GM23338 (cell line): Measurements from ENCODE around the gene SPRING1. TPM values are rescaled to one million over a fixed set of nuclear protein-coding genes. Genes with fewer than 3 reads are reported as not detected.
"Not testable (repeated sequence)": the region's sequence is repeated elsewhere in the genome, so short reads cannot be mapped to it uniquely, and the experiment has no call there.

Source experiments
- ATAC-seq: fragments of 200-7000 bp; cut with Tn5 transposase; 3 replicates; pipeline ENCODE4 v1.9.1; 2020
- DNase-seq: peaks from one replicate; pipeline ENCODE4 v3.0.0-alpha.2; 2015; ENCODE audit warnings: low spot score
- H2AFZ ChIP-seq: fragments of 200-600 bp; sonication (generic); 2 replicates; pipeline ENCODE4 v1.8.0; 2016; ENCODE audit warnings: antibody characterized with exemption, mild to moderate bottlenecking, moderate library complexity
- H3F3A ChIP-seq: fragments of 200-600 bp; sonication (generic); replicated peaks from 2 replicates; pipeline ENCODE4 v1.8.0; 2017; ENCODE audit warnings: antibody characterized with exemption, mixed run types, low read depth
- H3K27ac ChIP-seq: fragments of 200-600 bp; sonication (generic); 2 replicates; pipeline ENCODE4 v1.6.1; 2016; ENCODE audit warnings: low read depth
- H3K27me3 ChIP-seq: fragments of 200-600 bp; sonication (generic); 2 replicates; pipeline ENCODE4 v1.8.0; 2016; ENCODE audit warnings: mild to moderate bottlenecking, mixed run types, moderate library complexity; ENCODE audit not compliant: insufficient read depth
- H3K36me3 ChIP-seq: fragments of 200-600 bp; sonication (generic); 2 replicates; pipeline ENCODE4 v1.8.0; 2016; ENCODE audit warnings: mild to moderate bottlenecking; ENCODE audit not compliant: insufficient read depth
- H3K4me1 ChIP-seq: fragments of 200-600 bp; sonication (generic); 2 replicates; pipeline ENCODE4 v1.8.0; 2016; ENCODE audit warnings: mild to moderate bottlenecking, moderate library complexity; ENCODE audit not compliant: insufficient read depth
- H3K4me2 ChIP-seq: fragments of 200-600 bp; sonication (generic); 2 replicates; pipeline ENCODE4 v1.7.1; 2017; ENCODE audit warnings: mixed run types
- H3K4me3 ChIP-seq: fragments of 200-600 bp; sonication (generic); 2 replicates; pipeline ENCODE4 v1.6.1; 2016; ENCODE audit warnings: mixed run types
- H3K79me2 ChIP-seq: fragments of 200-600 bp; sonication (generic); replicated peaks from 2 replicates; pipeline ENCODE4 v1.8.0; 2017; ENCODE audit warnings: mild to moderate bottlenecking; ENCODE audit not compliant: insufficient read depth
- H3K9me2 ChIP-seq: fragments of 200-600 bp; sonication (generic); 2 replicates; pipeline ENCODE4 v1.8.0; 2017; ENCODE audit not compliant: insufficient read depth
- H4K20me1 ChIP-seq: fragments of 200-600 bp; sonication (generic); replicated peaks from 2 replicates; pipeline ENCODE4 v1.8.0; 2017; ENCODE audit warnings: mild to moderate bottlenecking; ENCODE audit not compliant: insufficient read depth
- H3K27ac Mint-ChIP-seq: 2 replicates; pipeline ENCODE4 v1.8.0; 2020; ENCODE audit warnings: inconsistent platforms, mild to moderate bottlenecking, moderate library complexity, mixed read lengths
- H3K27me3 Mint-ChIP-seq: 3 replicates; pipeline ENCODE4 v1.8.0; 2022; ENCODE audit warnings: low read depth, mild to moderate bottlenecking, moderate library complexity, mixed read lengths, inconsistent platforms; ENCODE audit not compliant: insufficient read depth, poor library complexity
- H3K36me3 Mint-ChIP-seq: 3 replicates; pipeline ENCODE4 v1.8.0; 2021; ENCODE audit warnings: low read depth, mild to moderate bottlenecking, inconsistent platforms, moderate library complexity, mixed read lengths
- H3K4me1 Mint-ChIP-seq: 3 replicates; pipeline ENCODE4 v1.8.0; 2020; ENCODE audit warnings: mild to moderate bottlenecking, inconsistent platforms, mixed read lengths
- H3K4me3 Mint-ChIP-seq: 3 replicates; pipeline ENCODE4 v1.8.0; 2021; ENCODE audit warnings: moderate library complexity, mild to moderate bottlenecking, inconsistent platforms, mixed read lengths
- H3K9me3 Mint-ChIP-seq: 3 replicates; pipeline ENCODE4 v1.8.0; 2020; ENCODE audit warnings: moderate library complexity, mild to moderate bottlenecking, inconsistent platforms, mixed read lengths
- CREB1 ChIP-seq: fragments of 250-450 bp; sonication (Bioruptor Pico); IDR thresholded peaks from 2 replicates; pipeline ENCODE4 v1.5.0; 2020; ENCODE audit warnings: low read depth, mild to moderate bottlenecking, moderate library complexity
- EZH2 ChIP-seq: fragments of 200-600 bp; sonication (generic); IDR thresholded peaks from one replicate; pipeline ENCODE4 v1.8.0; 2017; ENCODE audit warnings: antibody characterized with exemption, mild to moderate bottlenecking, low read depth; ENCODE audit not compliant: unreplicated experiment
- EZH2phosphoT487 ChIP-seq: fragments of 200-600 bp; sonication (generic); IDR thresholded peaks from one replicate; pipeline ENCODE4 v1.8.1; 2018; ENCODE audit warnings: antibody characterized with exemption; ENCODE audit not compliant: unreplicated experiment
- STAT1 ChIP-seq: IDR thresholded peaks from one replicate; pipeline ENCODE4 v1.6.1; 2016; ENCODE audit warnings: antibody characterized with exemption; ENCODE audit not compliant: unreplicated experiment
- ZNF114 ChIP-seq: fragments of 250-450 bp; sonication (Bioruptor Pico); IDR thresholded peaks from 2 replicates; pipeline ENCODE4 v1.5.0; 2020; ENCODE audit warnings: mild to moderate bottlenecking, moderate library complexity
- polyA plus RNA-seq: library from polyadenylated mRNA; unstranded; fragments of >200 nt; fragmentation: Nextera tagmentation; extraction: Ambion mirVana; gene quantifications from 2 replicates; pipeline ENCODE4 v1.2.1, GENCODE V29; 2016
- total RNA-seq: library from RNA; depleted of rRNA; stranded (reverse); fragments of >200 nt; shearing (Covaris generic); gene quantifications from 2 replicates; pipeline ENCODE4 v1.2.3, GENCODE V29; 2014
- TF ChIP-seq, protein P1 (sequence below): IDR thresholded peaks from one replicate; pipeline ENCODE4 v1.6.1; 2018; ENCODE audit warnings: antibody characterized with exemption; ENCODE audit not compliant: unreplicated experiment
- TF ChIP-seq, protein P2 (sequence below), 2 experiments: fragments of 200-600 bp in 1 of 2; sonication (generic) in 1 of 2; conservative IDR thresholded peaks; 2 replicates each; pipeline versions ENCODE4 v1.5.1 to v1.6.1; 2016 to 2017; ENCODE audit warnings: antibody characterized with exemption in 2 of 2, low read depth in 2 of 2, mild to moderate bottlenecking in 2 of 2, moderate library complexity in 1 of 2

The SPRING1 gene
- total and polyA plus RNA-seq, 2 experiments from 2014 or later, result 8.2 to 57.1 TPM

DNA sequence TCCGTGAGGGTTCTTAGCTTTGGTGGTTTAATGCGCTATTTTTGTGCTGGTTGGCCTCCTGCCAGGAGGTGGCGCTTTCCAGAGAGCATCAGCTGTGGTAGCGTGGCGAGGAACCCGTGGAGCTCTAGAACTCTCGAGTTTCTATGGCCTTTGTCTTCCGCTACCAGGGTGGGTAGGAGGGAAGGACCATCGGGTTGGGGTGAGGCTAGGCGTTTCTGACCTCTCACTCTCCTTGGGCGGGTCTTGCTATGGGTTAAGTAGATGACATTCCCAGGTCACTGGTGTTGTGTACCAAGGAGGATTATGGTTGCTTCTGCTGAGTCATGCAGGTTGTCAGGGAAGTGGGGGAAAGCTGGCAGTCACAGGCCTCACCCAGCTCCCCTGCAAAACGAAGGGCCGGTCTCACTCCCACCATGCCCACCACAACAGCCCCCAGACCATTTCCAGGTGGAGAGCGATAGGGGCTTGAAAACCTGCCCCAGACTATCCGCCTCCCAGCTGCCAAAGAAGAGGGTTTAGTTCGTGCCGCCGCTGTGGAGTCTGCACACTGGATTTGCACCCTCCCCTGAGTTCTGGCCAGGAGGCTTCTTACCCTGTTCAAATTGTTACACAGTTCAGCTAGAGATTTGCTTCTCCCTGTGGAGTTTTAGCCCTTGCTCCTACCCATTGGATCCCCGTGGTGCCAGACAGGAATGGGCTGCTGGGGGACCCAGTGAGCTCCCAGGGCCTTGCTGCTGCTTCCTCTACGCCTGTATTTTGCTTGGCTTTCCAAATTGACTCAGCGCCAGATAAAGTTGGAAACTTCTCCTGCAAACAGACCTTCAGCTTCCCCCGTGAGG lies 22.1 kb upstream of the SPRING1 start:
- H3K27ac Mint-ChIP-seq, result peak overlapping the region; percentile 93
- Histone ChIP-seq H4K20me1 (no peaks in the 10 kb centered on the region), H3K27ac (no peak overlapping the region; the same call in 1 of the 2 replicates), H3K27me3 (no peaks in the 10 kb centered on the region), H3K4me3 (0 out of 2 replicates have a peak overlapping the region, but pooled peaks have one; percentile 20), H2AFZ (peak overlapping the region; percentile 83; the same call in 1 of the 2 replicates), H3K4me2 (no peak overlapping the region; the same call in 1 of the 2 replicates), H3K9me2 (no peaks in the 10 kb centered on the region), H3F3A (no peaks in the 10 kb centered on the region), H3K79me2 (0 out of 2 replicates have a peak, but pooled peaks cover 5% of the 10 kb centered on the region), H3K4me1 (no peaks in the 10 kb centered on the region), H3K36me3 (no peaks in the 10 kb centered on the region; the same call in 1 of the 2 replicates)
- H3K36me3 Mint-ChIP-seq, result peaks cover 50% of the 10 kb centered on the region
- H3K4me1 Mint-ChIP-seq, result peaks cover 9% of the 10 kb centered on the region
- DNase-seq (peak; percentile 80), ATAC-seq (peak; percentile 97)
- H3K9me3 Mint-ChIP-seq, result no peaks in the 10 kb centered on the region
- no peak for TF ChIP-seq ZNF114
- TF ChIP-seq, protein P1, sequence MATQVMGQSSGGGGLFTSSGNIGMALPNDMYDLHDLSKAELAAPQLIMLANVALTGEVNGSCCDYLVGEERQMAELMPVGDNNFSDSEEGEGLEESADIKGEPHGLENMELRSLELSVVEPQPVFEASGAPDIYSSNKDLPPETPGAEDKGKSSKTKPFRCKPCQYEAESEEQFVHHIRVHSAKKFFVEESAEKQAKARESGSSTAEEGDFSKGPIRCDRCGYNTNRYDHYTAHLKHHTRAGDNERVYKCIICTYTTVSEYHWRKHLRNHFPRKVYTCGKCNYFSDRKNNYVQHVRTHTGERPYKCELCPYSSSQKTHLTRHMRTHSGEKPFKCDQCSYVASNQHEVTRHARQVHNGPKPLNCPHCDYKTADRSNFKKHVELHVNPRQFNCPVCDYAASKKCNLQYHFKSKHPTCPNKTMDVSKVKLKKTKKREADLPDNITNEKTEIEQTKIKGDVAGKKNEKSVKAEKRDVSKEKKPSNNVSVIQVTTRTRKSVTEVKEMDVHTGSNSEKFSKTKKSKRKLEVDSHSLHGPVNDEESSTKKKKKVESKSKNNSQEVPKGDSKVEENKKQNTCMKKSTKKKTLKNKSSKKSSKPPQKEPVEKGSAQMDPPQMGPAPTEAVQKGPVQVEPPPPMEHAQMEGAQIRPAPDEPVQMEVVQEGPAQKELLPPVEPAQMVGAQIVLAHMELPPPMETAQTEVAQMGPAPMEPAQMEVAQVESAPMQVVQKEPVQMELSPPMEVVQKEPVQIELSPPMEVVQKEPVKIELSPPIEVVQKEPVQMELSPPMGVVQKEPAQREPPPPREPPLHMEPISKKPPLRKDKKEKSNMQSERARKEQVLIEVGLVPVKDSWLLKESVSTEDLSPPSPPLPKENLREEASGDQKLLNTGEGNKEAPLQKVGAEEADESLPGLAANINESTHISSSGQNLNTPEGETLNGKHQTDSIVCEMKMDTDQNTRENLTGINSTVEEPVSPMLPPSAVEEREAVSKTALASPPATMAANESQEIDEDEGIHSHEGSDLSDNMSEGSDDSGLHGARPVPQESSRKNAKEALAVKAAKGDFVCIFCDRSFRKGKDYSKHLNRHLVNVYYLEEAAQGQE, result no peak
- no peak for TF ChIP-seq STAT1
- TF ChIP-seq CREB1 (CRISPR knock-in tag), result peak; percentile 32; the same call in 1 of the 2 replicates
- no peak for TF ChIP-seq EZH2
- TF ChIP-seq, protein P2, sequence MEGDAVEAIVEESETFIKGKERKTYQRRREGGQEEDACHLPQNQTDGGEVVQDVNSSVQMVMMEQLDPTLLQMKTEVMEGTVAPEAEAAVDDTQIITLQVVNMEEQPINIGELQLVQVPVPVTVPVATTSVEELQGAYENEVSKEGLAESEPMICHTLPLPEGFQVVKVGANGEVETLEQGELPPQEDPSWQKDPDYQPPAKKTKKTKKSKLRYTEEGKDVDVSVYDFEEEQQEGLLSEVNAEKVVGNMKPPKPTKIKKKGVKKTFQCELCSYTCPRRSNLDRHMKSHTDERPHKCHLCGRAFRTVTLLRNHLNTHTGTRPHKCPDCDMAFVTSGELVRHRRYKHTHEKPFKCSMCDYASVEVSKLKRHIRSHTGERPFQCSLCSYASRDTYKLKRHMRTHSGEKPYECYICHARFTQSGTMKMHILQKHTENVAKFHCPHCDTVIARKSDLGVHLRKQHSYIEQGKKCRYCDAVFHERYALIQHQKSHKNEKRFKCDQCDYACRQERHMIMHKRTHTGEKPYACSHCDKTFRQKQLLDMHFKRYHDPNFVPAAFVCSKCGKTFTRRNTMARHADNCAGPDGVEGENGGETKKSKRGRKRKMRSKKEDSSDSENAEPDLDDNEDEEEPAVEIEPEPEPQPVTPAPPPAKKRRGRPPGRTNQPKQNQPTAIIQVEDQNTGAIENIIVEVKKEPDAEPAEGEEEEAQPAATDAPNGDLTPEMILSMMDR (conservative IDR thresholded peaks at IDR 0.05; ENCODE audit: low read depth in 2 of 2), result peak; percentile 76 to 78
- no peak for TF ChIP-seq EZH2phosphoT487
- peak overlapping the region; percentile 71 for H3K4me3 Mint-ChIP-seq
- peaks cover 2% of the 10 kb centered on the region for H3K27me3 Mint-ChIP-seq

DNA sequence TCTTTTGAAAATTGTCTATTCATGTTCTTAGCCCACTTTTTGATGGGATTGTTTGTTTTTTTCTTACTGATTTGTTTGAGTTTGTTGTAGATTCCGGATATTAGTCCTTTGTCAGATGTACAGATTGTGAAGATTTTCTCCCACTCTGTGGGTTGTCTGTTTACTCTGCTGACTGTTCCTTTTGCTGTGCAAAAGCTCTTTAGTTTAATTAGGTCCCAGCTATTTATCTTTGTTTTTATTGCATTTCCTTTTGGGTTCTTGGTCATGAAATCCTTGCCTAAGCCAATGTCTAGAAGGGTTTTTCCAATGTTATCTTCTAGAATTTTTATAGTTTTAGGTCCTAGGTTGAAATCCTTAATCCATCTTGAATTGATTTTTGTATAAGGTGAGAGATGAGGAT lies 16.9 kb upstream of the SPRING1 start:
- not testable (repeated sequence) for H3F3A ChIP-seq, H3K27me3 Mint-ChIP-seq, H3K4me3 ChIP-seq, H3K9me2 ChIP-seq, H3K4me1 ChIP-seq, H3K27ac ChIP-seq, H2AFZ ChIP-seq, DNase-seq, ATAC-seq, H3K9me3 Mint-ChIP-seq, H4K20me1 ChIP-seq, H3K36me3 ChIP-seq, H3K4me1 Mint-ChIP-seq, H3K27ac Mint-ChIP-seq, H3K4me2 ChIP-seq, H3K79me2 ChIP-seq, H3K27me3 ChIP-seq, H3K4me3 Mint-ChIP-seq
- peaks cover 52% of the 10 kb centered on the region for H3K36me3 Mint-ChIP-seq

DNA sequence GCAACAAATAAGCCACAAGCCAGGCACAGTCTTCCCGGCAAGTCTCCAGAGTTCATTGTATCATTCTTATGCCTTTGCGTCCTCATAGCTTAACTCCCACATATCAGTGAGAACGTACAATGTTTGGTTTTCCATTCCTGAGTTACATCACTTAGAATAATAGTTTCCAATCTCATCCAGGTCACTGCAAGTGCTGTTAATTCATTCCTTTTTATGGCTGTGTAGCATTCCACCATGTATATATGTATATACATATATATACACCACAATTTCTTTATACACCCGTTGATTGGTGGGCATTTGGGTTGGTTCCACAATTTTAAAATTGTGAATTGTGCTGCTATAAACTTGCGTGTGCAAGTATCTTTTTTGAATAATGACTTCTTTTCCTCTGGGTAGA lies 16.2 kb upstream of the SPRING1 start:
- not testable (repeated sequence) for H3K4me1 Mint-ChIP-seq, H3K4me2 ChIP-seq, H3K79me2 ChIP-seq, H3F3A ChIP-seq, H3K36me3 ChIP-seq, H4K20me1 ChIP-seq, H3K27me3 ChIP-seq, H3K9me3 Mint-ChIP-seq, H3K27me3 Mint-ChIP-seq, H3K9me2 ChIP-seq, H3K4me3 Mint-ChIP-seq, H2AFZ ChIP-seq, H3K27ac ChIP-seq, H3K27ac Mint-ChIP-seq, H3K4me3 ChIP-seq, ATAC-seq, H3K4me1 ChIP-seq, DNase-seq
- peaks cover 48% of the 10 kb centered on the region for H3K36me3 Mint-ChIP-seq
